Esophagus muscularis mucosa (tissue), 4 donors: ENCODE data around the gene USP32. TPM values are rescaled to one million over a fixed set of nuclear protein-coding genes. Genes with fewer than 3 reads are reported as not detected.
"Not testable (repeated sequence)": the region's sequence is repeated elsewhere in the genome, so short reads cannot be mapped to it uniquely, and the experiment has no call there.

Experiments used
- DNase-seq: peaks from one replicate; pipeline ENCODE4 v3.0.0-alpha.2; 2017; ENCODE audit errors: extremely low spot score
- H3K27ac ChIP-seq, 4 donors: fragments of 200-600 bp; sonication (generic); replicated peaks in 1 of 4; 1 replicate in 3 of 4; 2 replicates in 1 of 4; pipeline ENCODE4 v1.5.1; 2016 to 2019; ENCODE audit warnings: mild to moderate bottlenecking in 1 of 4
- H3K27me3 ChIP-seq, 4 donors: fragments of 200-600 bp; sonication (generic); one replicate each; pipeline versions ENCODE4 v1.5.1 to v1.6.0; 2016 to 2019
- H3K36me3 ChIP-seq, 4 donors: fragments of 200-600 bp; sonication (generic); one replicate each; pipeline ENCODE4 v1.5.1; 2016 to 2019
- H3K4me1 ChIP-seq, 4 donors: fragments of 200-600 bp; sonication (generic); one replicate each; pipeline ENCODE4 v1.5.1; 2016 to 2019
- H3K4me3 ChIP-seq, 4 donors: fragments of 200-600 bp; sonication (generic); 1 replicate in 2 of 4; 2 replicates in 2 of 4; pipeline ENCODE4 v1.5.1; 2016 to 2019; ENCODE audit warnings: mild to moderate bottlenecking in 4 of 4, moderate library complexity in 1 of 4
- H3K9me3 ChIP-seq, 4 donors: fragments of 200-600 bp; sonication (generic); 1 replicate in 3 of 4; 2 replicates in 1 of 4; pipeline ENCODE4 v1.5.1; 2016 to 2019
- EP300 ChIP-seq: sonication (generic); formaldehyde crosslinking; IDR thresholded peaks from one replicate; pipeline ENCODE4 v1.6.1; 2017; ENCODE audit warnings: antibody characterized with exemption
- POLR2A ChIP-seq: fragments of 450-650 bp; IDR thresholded peaks from one replicate; pipeline ENCODE4 v1.6.1; 2017; ENCODE audit warnings: antibody characterized with exemption, moderate library complexity, mild to moderate bottlenecking, low read depth
- POLR2AphosphoS5 ChIP-seq, 2 donors: sonication (generic); formaldehyde crosslinking; IDR thresholded peaks; one replicate each; pipeline ENCODE4 v1.6.1; 2017; ENCODE audit warnings: antibody characterized with exemption in 2 of 2
- WGBS: methylation state at CpG from one replicate; pipeline ENCODE4 v1.1.5; 2018; 5-methylcytosine and 5-hydroxymethylcytosine counted together
- intact Hi-C: fragments of 100-400 bp; cut with DNase I; formaldehyde crosslinking; loops from one replicate; pipeline ENCODE4 v1.15.1; 2023
- total RNA-seq, 4 donors: library from RNA; depleted of rRNA; stranded (reverse); fragments of >200 nt; gene quantifications; one replicate each; pipeline versions ENCODE4 v1.1.0 to v1.2.1, GENCODE V29; 2016
- TF ChIP-seq, protein P1 (sequence below), 3 experiments: fragments of 200-600 bp in 2 of 3; fragments of 450-650 bp in 1 of 3; sonication (generic) in 2 of 3; IDR thresholded peaks; one replicate each; pipeline ENCODE4 v1.5.1; 2017 to 2019; ENCODE audit warnings: antibody characterized with exemption in 3 of 3, mild to moderate bottlenecking in 2 of 3, moderate library complexity in 1 of 3

The USP32 gene
- total RNA-seq, 4 donors from 2014 or later = 42.3 to 65.8 (median 47.9) TPM

DNA sequence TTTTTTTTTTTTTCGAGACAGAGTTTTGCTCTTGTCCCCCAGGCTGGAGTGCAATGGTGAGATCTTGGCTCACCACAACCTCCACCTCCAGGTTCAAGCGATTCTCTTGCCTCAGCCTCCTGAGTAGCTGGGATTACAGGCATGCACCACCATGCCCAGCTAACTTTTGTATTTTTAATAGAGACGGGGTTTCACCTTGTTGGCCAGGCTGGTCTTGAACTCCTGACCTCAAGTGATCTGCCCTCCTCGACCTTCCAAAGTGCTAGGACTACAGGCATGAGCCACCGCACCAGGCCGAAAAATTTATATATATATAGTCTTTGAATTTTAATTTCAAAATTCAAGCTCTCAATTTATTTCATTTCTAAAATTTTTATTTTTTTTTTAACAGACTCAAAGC is 36.6 kb upstream of the USP32 start:
- intact Hi-C loops, H3K27me3 ChIP-seq, H3K9me3 ChIP-seq, H3K4me3 ChIP-seq, H3K36me3 ChIP-seq, H3K4me1 ChIP-seq, H3K27ac ChIP-seq, DNase-seq: not testable (repeated sequence)
- 89% methylated on average over 6 of the region's 6 CpGs for WGBS

- TF ChIP-seq EP300 (no peak), POLR2AphosphoS5 (IDR thresholded peaks at IDR 0.05) (no peak), POLR2A (no peak)
- TF ChIP-seq, protein P1, sequence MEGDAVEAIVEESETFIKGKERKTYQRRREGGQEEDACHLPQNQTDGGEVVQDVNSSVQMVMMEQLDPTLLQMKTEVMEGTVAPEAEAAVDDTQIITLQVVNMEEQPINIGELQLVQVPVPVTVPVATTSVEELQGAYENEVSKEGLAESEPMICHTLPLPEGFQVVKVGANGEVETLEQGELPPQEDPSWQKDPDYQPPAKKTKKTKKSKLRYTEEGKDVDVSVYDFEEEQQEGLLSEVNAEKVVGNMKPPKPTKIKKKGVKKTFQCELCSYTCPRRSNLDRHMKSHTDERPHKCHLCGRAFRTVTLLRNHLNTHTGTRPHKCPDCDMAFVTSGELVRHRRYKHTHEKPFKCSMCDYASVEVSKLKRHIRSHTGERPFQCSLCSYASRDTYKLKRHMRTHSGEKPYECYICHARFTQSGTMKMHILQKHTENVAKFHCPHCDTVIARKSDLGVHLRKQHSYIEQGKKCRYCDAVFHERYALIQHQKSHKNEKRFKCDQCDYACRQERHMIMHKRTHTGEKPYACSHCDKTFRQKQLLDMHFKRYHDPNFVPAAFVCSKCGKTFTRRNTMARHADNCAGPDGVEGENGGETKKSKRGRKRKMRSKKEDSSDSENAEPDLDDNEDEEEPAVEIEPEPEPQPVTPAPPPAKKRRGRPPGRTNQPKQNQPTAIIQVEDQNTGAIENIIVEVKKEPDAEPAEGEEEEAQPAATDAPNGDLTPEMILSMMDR (IDR thresholded peaks at IDR 0.05) = no peak
- H3K27me3 ChIP-seq = no peaks in the 10 kb centered on the region
- 95% methylated on average over 9 of the region's 10 CpGs for WGBS
- no peak overlapping the region for H3K4me3 ChIP-seq
- intact Hi-C loops = no loop called here
- no peak for DNase-seq
- no peak overlapping the region for H3K27ac ChIP-seq
- H3K9me3 ChIP-seq = no peaks in the 10 kb centered on the region
- no peaks in the 10 kb centered on the region for H3K36me3 ChIP-seq
- H3K4me1 ChIP-seq = peaks cover under 1 to 7% (median 5%) of the 10 kb centered on the region in 4 donors
These were observed 34.7 kb upstream of the USP32 start for GRCh38 chr17:60426596-60426995.

DNA sequence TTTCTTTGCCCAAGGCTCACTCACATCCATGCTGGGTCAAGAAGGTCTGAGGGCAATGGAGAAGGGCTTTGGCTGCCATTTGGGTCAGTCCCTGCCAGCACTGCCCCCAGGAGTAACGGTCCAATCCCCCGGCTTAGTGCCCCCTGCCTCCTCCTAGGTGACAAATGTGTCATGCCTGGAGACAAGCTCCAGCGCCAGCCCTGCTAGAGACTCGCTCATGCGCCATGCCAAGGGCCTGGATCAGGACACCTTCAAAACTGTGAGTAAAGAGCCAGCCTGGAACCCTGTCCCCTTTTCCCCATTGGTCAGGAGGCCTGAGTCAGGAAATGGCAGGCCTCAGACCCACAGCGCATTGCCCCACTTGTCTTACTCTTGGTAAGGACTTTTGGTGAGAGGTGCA is 33.7 kb upstream of the USP32 start:
- H3K4me3 ChIP-seq = no peak overlapping the region
- H3K36me3 ChIP-seq = no peaks in the 10 kb centered on the region
- intact Hi-C loops = no loop called here
- H3K27me3 ChIP-seq = no peaks in the 10 kb centered on the region
- no peak for DNase-seq
- TF ChIP-seq EP300 = no peak
- TF ChIP-seq POLR2A = no peak
- TF ChIP-seq, protein P1 (IDR thresholded peaks at IDR 0.05) = no peak
- no peak for TF ChIP-seq POLR2AphosphoS5 (IDR thresholded peaks at IDR 0.05)
- no peak overlapping the region for H3K27ac ChIP-seq
- WGBS = 88% methylated on average over 6 of the region's 6 CpGs
- H3K9me3 ChIP-seq = no peaks in the 10 kb centered on the region
- H3K4me1 ChIP-seq = peaks cover 4 to 15% (median 14%) of the 10 kb centered on the region in 4 donors

- 83% methylated on average over 3 of the region's 3 CpGs for WGBS
- H3K27ac ChIP-seq = no peak overlapping the region
- H3K4me3 ChIP-seq = no peak overlapping the region
- no peaks in the 10 kb centered on the region for H3K27me3 ChIP-seq
- peaks cover 4 to 15% (median 14%) of the 10 kb centered on the region in 4 donors for H3K4me1 ChIP-seq
- no peak for DNase-seq
- H3K9me3 ChIP-seq = no peaks in the 10 kb centered on the region
- TF ChIP-seq POLR2A (no peak), EP300 (no peak)
- H3K36me3 ChIP-seq = no peaks in the 10 kb centered on the region
- intact Hi-C loops = no loop called here
These were observed 31.9 kb upstream of the USP32 start for GRCh38 chr17:60423865-60424264.

GRCh38 chr17:60422162-60422665 is 30.3 kb upstream of the USP32 start, which contains the start of gene CHCT1:
TSS of gene CHCT1 (plus strand) at chr17:60422489. CDS start at chr17:60422593, 104 bp downstream.
- Histone ChIP-seq H3K4me3 (peak within 1 kb of the TSS; percentile 53 to 62 (median 58)), H3K27ac (peak within 1 kb of the TSS; percentile 10 to 38 (median 24)), H3K27me3 (no peaks in the 10 kb centered on the region), H3K4me1 (peaks cover 4 to 15% (median 14%) of the 10 kb centered on the region in 4 donors), H3K9me3 (no peaks in the 10 kb centered on the region), H3K36me3 (no peaks in the 10 kb centered on the region)
- 80% methylated on average over 13 of the region's 18 CpGs for WGBS
- DNase-seq = no peak
- TF ChIP-seq POLR2A (no peak), EP300 (no peak), POLR2AphosphoS5 (IDR thresholded peaks at IDR 0.05) (no peak)
- TF ChIP-seq, protein P1 (IDR thresholded peaks at IDR 0.05) = no peak
- intact Hi-C loops = no loop called here
